Stomach (tissue), 4 donors: Measurements from ENCODE around the gene OSBPL1A.

ENCODE experiments used
- CTCF ChIP-seq, 7 experiments: fragments of 450-650 bp in 4 of 7; fragments of 200-600 bp in 3 of 7; sonication (generic) in 3 of 7; IDR thresholded peaks; one replicate each; pipeline ENCODE4 v1.5.1; 2016 to 2019; ENCODE audit warnings: antibody characterized with exemption in 7 of 7, control low read depth in 2 of 7, mild to moderate bottlenecking in 1 of 7
- POLR2A ChIP-seq, 4 donors: fragments of 450-650 bp; IDR thresholded peaks; one replicate each; pipeline ENCODE4 v1.6.1; 2016; ENCODE audit warnings: antibody characterized with exemption in 4 of 4, control low read depth in 2 of 4, mild to moderate bottlenecking in 1 of 4, moderate library complexity in 1 of 4

GRCh38 chr18:24138409-24138788, 259.2 kb downstream of the OSBPL1A start:
- TF ChIP-seq POLR2A (IDR thresholded peaks at IDR 0.05) (no peak), CTCF (IDR thresholded peaks at IDR 0.05) (no peak)
